ENCODE measurements around the gene VWA3A.
"Not testable (repeated sequence)": the region's sequence is repeated elsewhere in the genome, so short reads cannot be mapped to it uniquely, and the experiment has no call there.

The VWA3A gene

GRCh38 chr16:22092143-22092933 lies at the start of gene VWA3A:
VWA3A (plus strand) TSS chr16:22092541; CDS start chr16:22092638, 97 bp downstream.
- DNase-seq = no peak

GRCh38 chr16:22043882-22044281 lies 48.5 kb upstream of the VWA3A start:
- not testable (repeated sequence) for DNase-seq

DNA sequence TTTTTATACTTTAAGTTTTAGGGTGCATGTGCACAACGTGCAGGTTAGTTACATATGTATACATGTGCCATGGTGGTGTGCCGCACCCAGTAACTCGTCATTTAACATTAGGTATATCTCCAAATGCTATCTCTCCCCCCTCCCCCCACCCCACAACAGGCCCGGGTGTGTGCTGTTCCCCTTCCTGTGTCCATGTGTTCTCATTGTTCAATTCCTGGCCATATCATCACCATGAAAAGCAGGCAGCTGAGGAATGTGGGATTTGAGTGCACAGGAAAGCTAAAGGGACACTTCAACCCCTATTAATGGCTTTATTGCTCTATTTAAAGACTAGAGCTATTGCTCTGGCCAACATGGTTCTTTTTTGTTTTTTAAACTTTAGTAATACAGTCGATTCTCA lies 46.5 kb upstream of the VWA3A start:
- DNase-seq = not testable (repeated sequence)

DNA sequence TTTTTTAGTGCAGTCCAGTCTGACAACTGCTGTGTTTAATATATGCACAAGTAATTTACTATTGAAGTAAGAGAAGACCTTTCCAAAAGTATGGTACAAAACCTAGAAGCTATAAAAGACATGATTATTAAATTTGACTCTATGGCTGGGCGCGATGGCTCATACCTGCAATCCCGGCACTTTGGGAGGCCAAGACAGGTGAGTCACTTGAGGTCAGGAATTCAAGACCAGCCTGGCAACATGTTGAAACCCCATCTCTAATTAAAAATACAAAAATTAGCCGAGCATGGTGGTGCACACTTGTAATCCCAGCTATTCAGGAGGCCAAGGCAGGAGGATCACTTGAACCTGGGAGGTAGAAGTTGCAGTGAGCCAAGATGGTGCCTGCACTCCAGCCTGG lies 41.4 kb upstream of the VWA3A start:
- DNase-seq = no peak

- DNase-seq = no peak
Observed at GRCh38 chr16:22052980-22053379, 39.4 kb upstream of the VWA3A start.

- no peak for DNase-seq
Observed at GRCh38 chr16:22053921-22054341, 38.4 kb upstream of the VWA3A start.

- DNase-seq = no peak
Observed at GRCh38 chr16:22054847-22055590, 37.3 kb upstream of the VWA3A start.

GRCh38 chr16:22055881-22056280 lies 36.5 kb upstream of the VWA3A start:
- DNase-seq = no peak

DNA sequence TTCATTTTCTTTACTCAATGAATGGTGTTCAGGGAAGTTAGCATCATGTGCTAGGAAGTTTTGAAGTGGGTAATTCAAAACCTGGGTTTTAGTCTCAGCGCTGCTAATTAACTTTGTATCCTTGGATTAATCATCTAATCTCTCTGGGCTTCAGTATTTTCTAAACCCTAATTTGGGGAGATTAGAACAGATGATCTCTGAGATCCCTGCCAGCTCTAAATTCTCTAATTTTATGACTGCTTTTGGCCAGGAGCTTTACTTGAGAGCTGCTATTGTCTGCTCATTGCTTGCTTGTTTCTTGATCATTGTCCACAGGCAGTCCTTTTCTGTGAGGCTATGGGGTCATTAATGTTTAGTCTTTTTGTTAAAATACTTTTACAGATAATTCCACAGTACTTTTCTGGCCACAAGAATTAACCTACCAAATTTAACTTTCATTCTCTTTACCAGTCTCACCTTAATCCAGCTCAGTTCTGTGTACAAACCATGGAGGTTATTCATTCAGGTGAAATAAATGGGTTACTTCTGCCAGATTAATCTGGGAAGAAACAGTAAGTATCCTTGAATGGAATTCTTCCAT lies 28.4 kb upstream of the VWA3A start:
- DNase-seq = no peak

DNA sequence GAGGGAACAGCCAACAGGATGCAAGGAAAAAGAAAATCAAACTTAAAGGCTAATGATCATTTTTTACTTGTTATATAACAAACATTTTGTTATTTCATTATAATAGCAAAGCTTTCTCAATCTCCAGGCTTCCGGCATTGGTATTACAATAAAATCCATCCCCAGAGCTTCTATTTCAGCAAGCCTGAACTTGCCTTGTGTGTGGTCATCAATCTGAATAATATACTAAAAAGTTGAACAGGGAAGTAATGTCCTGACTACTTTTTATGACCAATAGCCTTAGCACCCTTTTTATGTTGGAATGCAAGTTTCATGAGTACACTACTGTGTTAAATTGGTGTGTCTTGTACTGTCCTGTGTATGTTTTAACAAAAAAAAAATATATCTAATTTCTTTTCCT lies 27.1 kb upstream of the VWA3A start:
- no peak for DNase-seq

DNA sequence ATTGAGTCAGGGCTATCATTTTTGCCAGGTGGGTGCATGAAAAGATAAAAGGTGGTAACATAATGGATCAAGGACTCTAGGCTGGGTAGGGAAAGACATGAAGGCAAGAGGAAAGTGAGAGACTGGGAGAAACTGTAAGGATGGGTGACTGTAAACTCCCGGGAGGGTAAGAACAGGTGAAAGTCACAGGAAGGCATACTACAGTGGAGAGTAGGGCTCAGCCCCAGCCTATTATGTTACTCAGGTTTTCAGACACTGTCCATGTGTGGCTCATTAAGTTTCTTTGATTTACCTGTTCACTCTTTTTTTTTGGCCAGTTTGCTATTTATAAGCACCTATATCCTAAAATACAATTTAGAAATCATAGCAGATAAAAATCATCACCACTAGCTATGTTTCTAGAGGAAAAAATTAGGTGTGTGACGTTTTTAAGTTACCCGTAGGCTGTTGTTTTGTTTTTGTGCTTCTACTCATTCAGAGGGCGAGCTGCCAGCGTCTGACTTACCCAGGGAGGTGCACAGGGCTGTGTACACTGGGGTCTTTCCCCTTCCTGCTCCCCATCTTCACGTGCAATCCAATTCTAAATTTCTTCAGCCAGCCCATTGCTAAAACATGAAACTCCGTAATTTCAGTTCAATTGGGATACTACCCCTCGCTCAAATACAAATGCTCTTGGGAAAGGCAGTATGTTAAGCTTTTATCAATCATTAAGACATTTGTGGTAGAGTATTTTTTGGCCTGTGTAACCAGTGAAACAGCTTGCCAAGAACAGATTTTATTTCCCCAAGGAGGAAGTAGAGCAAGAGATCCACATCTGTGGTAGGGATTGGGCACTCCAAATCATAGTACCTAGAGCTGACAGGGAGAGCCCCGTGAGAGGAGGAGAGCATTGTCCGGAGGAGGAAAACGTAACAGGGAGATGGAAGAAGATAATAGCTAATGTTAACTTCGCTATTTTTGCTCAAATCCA lies 21.7 kb upstream of the VWA3A start:
- no peak for DNase-seq

DNA sequence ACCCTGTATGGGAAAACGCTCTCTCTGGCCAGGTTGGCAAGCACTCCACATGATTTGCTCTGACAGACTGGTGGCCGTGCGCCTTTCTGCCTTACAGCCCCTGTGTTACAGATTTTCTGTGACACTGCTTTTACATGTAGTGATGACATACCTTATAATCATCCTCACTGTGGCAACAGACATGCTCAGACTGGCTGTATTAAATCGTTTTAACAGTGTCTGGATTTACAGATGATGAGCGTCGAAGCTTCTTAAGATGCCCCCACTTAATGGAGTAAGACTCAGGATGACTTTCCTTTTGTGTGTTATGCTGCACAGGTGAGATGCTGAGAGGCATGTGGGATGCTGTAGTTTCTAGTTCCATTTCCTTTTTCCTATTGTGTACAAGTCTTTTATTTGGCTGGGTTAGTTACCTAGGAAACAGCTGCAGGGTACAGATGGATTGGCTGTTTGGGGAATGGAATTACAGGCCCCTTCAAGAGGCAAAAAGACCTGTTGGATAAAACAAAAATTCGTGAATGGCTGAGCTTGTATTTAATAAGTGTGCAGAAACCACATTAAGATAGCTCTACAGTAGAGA lies 20.9 kb upstream of the VWA3A start:
- DNase-seq = no peak

- no peak for DNase-seq
Observed at GRCh38 chr16:22073350-22073749, 19.0 kb upstream of the VWA3A start.

- DNase-seq = no peak
Observed at GRCh38 chr16:22075043-22075757, 17.1 kb upstream of the VWA3A start.

GRCh38 chr16:22075776-22076175 lies 16.6 kb upstream of the VWA3A start:
- no peak for DNase-seq

DNA sequence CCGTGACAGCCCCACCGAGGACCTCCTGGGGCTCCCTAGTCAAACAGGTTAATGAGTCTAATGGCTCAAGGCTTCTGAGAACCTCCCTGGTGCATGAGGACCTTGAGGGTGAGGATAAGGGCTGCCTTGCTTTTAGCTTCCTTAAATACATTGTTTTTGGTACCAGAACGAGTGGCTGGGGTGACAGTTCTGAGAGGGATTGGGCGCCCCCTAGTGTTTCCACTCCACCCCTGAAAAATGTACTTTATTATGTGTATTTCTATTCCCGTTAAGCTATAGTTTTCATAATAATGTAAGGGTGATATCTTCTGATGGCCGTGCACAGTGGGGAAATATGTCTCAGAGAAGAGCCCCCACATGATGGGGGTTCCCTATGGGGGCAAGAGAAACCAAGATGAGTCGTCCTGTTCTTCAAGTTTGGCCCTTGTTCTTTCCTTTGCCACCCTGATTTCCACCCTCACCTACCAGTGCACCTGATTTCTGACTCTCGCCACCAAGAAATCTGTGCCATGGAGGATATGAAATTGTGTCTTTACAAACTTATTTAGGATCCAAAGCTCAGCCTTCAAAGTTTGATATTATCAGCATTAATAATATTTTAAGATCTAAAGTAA lies 14.5 kb upstream of the VWA3A start:
- peak; percentile 72 for DNase-seq

DNA sequence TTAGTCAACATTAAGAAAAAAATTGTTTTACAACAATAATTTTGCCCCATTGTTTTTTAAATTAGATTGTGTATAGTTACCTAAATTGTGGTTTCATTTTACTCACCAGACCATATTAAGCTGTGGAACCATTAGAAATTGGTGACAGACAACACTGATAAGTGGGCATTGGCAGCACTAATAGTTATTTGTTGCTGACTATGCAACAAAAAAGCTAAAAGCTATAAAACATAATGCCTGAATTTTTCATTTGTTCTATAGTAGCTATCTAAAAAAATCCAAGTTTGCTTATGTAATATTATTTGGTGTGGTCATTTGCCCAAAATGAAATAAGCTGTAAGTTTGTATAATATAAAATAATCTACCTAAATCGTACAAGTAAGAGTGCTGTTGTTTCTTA lies 13.7 kb upstream of the VWA3A start:
- no peak for DNase-seq

DNA sequence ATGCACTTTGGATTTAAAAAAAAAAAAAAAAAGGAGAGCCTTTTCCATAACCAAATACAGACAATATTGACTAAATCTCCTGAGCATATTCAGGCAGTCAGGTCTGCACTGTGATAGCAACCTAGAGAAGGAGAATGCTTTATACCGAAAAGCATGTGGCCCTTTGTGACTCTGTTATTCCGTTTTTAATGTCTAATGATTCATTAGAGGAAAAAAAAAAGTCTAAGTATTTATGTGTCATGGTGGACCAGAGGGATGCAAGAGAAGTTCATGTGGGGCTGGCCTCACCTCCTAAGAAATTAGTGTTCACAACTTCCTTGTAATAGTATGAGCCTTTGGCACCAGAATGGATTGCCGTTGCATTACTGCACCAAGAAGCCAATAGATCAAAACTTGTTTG lies 11.3 kb upstream of the VWA3A start:
- no peak for DNase-seq

DNA sequence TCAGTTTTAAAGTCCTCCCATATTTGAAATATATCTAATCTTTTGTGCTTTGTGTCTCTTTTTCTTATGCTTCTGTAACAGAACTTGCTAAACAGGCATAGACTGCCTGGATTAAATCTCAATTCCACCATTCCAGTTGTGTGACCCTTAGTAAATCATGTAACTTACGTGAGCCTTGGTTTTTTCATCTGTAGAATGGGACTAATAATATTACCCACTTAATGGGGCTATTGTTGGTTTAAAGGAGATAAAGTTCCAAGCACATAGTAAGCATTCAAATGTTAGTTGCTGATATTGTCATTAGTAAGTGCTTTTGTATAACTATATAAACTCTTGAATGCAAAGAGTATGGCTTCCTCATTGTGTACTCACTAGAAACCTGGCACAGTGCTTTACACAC lies 5.9 kb upstream of the VWA3A start:
- no peak for DNase-seq

DNA sequence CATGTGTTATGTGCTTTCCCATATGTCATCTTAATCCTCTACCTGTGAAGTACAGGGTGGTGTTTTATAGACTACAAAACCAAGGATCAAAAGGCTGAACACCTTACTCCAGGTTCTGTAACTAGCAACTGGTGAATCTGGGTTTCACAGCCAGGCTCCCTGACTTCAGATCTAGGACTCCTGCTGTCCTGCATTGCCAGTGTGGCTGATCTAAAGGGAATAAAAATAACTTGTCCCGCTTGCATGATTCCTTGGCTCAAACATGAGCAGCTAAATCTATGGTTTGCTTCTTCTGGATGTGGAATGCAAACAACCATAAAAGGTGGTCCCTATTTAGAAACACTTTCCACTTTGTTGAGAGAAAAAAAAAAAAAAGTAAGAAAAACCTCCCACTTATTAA lies 3.7 kb upstream of the VWA3A start:
- DNase-seq = no peak

DNA sequence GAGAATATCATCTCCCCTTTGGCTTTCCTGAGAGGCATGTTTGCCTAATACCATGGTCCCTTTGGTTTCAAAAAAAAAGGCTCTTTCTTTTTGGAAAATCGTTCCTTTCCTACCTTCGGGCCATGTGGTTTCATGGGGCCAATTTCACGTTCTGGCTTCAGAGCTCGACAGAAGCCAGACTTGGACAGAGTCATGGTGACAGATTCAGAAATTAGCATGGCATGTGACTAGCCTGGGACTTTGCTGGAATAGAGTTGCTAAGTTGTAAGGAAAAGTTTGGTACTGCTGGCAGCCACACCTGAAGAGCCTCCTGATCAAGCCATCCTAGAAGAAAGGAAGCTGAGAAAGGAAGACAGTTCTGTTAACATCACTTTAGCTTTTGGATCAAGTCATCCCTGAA lies 2.4 kb upstream of the VWA3A start:
- DNase-seq = no peak
